GM15510 (cell line): ENCODE results near the gene DDX11.

Experiments used
- POLR2A ChIP-seq: IDR thresholded peaks from 3 replicates; pipeline ENCODE4 v1.6.1; 2011; ENCODE audit warnings: borderline replicate concordance; ENCODE audit not compliant: insufficient read length; ENCODE audit errors: extremely low read depth

The DDX11 gene

GRCh38 chr12:31105668-31106067 lies 32.0 kb downstream of the DDX11 start:
- no peak for TF ChIP-seq POLR2A

GRCh38 chr12:31106101-31106803 lies 32.6 kb downstream of the DDX11 start:
- no peak for TF ChIP-seq POLR2A

GRCh38 chr12:31117203-31118011 lies 43.7 kb downstream of the DDX11 start:
- no peak for TF ChIP-seq POLR2A

GRCh38 chr12:31118347-31119191 lies 44.9 kb downstream of the DDX11 start:
- no peak for TF ChIP-seq POLR2A

- TF ChIP-seq POLR2A = no peak
Measured at GRCh38 chr12:31119192-31119802, 45.6 kb downstream of the DDX11 start.

GRCh38 chr12:31119803-31120211 lies 46.1 kb downstream of the DDX11 start:
- TF ChIP-seq POLR2A = no peak

- no peak for TF ChIP-seq POLR2A
Measured at GRCh38 chr12:31120392-31121008, 46.8 kb downstream of the DDX11 start.

- TF ChIP-seq POLR2A = no peak
Measured at GRCh38 chr12:31122481-31122880, 48.8 kb downstream of the DDX11 start.
